GM19023 (cell line): ENCODE data around the gene TSEN54.
"Not testable (repeated sequence)": the region's sequence is repeated elsewhere in the genome, so short reads cannot be mapped to it uniquely, and the experiment has no call there.

Source experiments
- ATAC-seq: cut with Tn5 transposase; IDR thresholded peaks from one replicate; pipeline ENCODE4 v1.9.1; 2021; ENCODE audit warnings: mild to moderate bottlenecking, moderate library complexity; ENCODE audit not compliant: unreplicated experiment

The TSEN54 gene

DNA sequence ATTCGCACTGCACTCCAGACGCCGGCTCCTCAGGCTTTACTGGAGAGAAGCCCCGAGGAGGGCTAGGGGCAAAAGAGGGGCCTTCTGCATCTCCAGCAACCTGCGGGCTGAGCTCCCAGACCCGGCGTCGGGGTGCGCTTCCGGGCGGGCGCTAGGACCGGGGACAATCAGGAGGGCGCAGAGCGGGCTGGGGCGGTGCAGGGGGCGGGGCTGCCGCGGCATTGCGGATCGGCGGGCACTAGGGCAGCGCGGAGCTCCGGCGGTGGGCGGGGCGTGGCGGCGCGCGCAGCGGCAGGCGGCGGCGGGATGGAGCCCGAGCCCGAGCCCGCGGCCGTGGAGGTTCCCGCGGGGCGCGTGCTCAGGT, at the start of gene TSEN54:
Gene TSEN54, plus strand, starts transcription at position 274 of the 364 bp plus-strand sequence. Its CDS starts 33 bp downstream, at position 307.
- ATAC-seq, result peak; percentile 77

DNA sequence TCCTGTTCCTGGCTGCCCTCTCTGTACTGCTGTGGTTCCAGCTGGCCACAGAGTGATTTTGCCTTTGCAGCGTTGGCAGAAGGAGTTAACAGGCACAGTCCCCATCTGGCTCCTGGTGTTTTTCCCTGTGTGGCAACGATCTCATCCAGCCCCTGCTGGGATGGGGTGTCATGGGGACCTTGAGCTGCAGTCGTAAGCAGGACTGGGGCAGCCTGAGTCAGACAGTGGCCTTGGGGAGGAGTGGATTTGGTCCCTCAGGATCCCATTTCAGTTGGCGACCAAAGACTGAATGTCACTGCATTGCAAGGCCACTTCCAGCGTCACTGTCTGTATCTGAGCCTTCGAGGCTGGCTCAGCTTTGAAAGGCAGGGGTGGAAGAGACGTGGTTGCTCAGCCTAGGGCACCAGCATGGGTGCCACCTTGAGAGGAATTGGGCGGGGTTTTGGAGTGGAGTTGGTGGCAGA, 48.0 kb upstream of the TSEN54 start:
- ATAC-seq, result no peak

DNA sequence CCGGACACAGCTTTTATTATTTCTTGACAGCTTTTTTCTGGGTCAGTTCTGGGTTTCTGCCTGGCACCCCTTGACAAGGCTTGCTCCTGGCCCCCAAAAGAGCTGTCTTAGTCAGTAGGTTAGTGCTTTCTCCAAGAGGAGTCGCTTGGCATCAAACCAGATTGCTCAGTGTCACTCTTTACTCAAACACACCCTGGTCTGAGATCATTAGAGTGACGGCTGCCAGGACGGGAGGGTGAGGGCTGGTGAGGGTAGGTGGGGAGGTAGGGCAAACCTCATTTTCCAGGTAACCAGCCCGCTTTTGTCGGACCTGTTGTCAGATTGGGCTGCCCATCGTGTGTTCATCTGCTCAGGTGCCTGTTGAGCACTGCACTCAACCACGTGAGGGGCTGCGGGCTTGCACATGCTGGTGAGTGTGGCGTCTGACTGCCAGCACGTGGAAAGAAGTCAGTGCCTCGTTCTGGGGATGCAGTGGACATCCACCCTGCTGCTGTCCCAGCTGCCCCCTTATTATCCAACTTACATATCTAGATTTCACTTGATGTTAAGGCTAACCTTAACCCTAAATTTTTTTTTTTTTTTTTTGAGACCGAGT, 47.5 kb upstream of the TSEN54 start:
- ATAC-seq, result no peak

DNA sequence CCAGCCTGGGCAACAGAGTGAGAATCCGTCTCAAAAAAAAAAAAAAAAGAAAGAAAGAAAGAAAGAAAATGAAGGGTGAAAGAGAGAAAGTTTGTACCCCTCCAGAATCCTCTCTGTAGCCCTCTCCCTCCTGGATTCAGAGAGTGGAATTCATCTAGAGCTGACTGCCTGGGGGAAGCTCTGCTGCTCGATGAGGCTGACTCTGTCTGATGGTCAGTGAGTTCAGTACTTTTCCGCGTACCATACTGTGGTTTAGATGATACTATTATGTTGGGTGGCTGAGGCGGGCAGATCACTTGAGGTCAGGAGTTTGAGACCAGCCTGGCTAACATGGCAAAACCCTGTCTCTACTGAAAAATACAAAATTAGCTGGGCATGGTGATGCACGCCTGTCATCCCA, 45.1 kb upstream of the TSEN54 start:
- ATAC-seq, result no peak

DNA sequence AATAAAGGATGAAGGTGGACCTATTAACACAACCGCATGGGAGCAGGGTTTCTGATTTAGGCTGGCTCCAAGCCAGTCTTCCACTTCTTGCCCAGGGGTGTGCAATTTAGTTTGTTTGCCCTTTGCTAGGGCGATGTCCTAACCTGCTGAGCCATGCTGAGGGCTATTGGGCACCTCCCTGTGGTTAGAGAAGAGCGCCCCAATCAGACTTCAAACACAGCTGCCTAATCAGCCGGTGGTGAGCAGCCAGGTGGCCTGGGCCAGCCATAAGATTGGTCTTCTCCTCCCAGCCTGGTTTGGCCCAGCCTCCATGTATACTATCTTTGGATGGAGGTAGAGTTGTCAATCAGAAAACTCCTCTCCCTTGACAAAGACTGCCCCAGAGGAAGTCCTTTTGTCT, 44.2 kb upstream of the TSEN54 start:
- no peak for ATAC-seq

DNA sequence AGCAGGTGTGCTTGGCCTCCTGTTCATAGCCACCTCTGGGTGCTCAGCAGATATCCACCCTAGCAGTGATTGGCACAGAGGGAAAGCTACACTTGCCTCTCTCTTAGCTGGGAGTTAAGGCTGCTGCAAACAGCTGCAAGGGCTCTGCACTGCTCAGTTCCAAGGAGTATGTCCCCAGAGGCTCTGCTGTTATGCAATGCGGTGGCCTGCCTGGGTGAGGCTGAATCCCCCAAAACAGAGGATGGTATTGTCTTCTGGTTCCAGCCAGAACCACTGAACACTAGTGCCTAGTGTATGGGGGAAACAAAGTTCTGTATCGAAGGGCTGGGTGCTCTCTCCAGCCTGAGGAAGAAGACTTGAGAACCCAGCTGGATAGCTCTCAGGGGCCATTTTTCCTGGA, 43.1 kb upstream of the TSEN54 start:
- ATAC-seq, result no peak

DNA sequence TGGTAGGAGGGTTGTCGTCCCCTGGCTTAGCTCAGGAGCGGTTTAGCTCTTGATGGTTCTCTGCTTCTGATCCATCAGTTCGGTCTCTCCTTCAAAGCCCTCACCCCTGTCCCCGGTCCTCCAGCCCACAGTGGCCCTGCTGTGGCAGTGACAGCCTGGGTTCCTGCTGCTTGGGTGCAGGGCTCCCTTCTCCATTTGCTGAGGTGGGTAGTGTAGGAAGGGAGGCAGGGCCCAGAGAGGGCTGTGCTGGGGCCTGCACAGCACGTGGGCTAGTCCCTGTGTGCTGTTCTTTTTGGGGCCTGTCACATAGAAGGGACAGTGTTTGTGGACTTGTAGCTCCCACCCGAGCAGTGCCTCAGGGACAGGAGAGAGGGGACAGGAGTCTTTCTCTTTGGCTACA, 41.6 kb upstream of the TSEN54 start:
- no peak for ATAC-seq

DNA sequence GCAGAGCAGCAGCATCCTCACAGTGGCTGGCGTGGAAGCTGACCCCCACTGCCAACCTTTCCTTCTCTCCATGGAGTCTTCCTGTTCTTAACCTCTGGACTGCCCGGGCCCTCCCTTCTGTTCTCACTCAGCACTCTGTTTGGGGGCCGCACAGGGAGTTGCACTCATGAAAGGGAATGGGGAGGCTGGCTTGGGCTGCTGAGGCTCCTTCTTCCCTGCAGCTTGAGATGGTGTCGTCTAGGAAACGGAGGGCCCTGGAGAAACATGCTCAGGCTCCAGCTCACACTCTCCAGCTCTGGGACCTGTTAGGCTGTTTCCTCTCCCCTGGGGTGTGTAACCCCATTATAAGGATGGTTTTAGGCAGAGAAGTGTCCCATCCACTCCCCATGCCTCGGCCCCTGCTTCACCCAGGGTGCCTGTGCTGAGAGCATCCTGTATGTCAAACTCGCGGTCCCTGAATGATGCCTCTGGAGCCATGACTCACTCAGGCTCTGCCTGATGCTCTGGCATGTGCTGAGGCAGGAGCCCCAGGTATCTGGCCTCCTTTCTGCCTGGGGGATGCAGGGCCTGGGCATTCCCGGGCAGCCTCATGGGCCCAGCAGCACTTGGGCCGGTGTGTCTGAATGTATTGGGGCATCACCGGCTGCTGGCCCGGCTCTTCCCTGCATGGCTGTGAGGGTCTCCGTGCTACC, 41.0 kb upstream of the TSEN54 start:
- ATAC-seq, result no peak

DNA sequence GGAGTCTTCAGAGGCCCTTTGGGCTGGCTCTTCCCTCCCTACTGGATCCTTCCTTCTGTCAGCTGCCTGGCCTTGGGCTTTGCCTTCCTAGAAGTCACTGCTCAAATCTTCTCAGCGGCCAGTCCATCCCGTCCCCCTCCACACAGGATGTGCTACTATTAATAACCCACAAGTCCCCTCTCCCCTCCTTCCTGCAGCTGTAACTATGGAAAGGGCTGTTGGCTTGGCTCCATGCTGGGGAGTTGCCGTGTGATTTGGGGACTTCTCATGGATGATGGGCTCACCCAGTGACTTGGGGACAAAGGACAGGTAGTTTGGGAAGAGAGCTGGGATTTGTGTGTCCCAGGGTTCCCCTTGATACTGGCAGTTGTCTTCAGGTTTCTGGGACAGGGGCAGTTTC, 40.5 kb upstream of the TSEN54 start:
- ATAC-seq, result no peak

DNA sequence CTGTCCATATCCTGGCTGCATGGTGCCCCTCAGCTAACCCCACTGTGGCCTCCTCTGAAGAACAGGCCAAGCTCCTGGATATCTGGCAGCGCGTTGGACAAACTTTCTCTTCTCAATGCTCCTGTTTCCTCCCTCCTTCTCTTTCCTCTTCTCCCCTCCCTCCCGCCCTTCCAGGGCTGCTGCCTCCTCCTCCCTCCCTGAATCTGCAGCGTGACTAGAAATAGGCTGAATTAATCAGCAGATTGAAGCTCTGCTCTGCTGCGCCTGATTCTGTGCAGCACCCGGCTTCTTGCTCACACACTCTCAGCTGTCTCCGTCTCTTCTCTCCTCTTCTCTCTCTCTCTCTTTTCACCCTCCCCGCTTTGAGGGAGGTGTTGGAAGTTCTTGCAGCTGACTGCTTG, 40.1 kb upstream of the TSEN54 start:
- ATAC-seq, result no peak

DNA sequence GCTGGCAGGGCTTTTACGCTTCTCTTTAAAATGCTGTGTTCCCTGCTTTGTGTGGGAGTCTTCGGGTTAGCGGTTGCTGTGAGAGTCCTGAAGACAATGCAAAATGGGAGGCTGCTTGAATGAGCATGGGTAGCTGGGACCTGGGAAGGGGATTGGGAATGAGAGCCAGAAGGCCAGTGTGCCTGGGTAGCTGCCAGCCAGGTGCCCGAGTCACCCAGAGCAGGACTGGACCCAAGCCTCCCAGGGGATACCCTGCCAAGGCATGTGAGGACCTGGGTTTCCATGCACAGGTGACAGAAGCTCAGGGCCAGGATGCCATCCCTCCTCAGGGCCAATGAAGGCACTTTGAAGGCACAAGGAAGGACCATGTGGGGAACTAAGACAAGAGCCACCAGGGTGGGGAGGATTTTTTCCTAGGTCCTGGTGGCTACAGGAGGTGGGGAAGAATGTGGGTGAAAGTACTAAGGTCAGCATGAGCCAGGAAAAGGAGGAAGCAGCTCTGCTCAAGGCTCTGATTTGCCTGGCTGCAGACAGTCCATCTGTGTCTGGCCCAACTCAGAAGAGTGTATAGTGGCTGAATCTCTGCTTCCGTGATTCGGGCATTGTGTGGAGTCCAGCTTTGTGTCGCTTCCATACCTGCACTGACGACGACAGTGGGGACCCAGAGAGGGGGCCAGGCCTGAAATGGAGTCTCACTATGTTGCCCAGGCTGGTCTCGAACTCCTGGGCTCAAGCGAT, 39.4 kb upstream of the TSEN54 start:
- ATAC-seq, result no peak

DNA sequence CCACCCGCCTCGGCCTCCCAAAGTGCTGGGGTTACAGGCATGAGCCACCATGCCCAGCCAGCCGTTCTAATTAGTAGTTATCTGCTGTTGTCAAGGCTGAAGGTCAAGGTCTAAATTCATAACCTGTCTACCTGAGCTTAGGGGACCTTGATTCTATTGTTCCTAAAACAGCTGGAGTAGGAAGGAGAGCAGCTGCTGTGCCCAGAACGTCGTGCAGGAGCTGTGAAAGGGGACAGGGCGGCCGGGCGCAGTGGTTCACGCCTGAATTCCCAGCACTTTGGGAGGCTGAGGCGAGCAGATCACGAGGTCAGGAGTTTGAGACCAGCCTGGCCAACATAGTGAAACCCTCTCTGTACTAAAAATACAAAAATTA, 38.9 kb upstream of the TSEN54 start:
- ATAC-seq, result not testable (repeated sequence)

DNA sequence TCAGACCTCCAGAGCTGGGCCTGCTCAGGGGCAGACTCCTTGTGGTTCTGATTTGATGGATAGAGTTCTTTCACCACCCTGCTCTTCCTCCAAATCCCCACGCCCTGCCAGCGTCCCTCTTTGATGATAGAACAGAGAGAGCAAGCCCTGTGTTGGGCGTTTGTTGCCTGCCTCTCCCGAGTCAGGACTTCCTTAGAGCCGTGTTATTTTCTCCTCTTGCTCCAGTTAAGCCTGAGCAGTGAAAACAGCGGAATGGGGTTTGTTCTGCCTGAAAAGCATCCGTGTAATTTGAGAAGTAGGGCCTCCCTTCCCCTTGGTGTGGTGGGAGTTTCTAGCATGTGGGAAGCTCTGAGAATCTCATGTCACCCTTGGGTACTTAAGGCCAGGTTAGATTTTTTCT, 37.8 kb upstream of the TSEN54 start:
- ATAC-seq, result no peak

DNA sequence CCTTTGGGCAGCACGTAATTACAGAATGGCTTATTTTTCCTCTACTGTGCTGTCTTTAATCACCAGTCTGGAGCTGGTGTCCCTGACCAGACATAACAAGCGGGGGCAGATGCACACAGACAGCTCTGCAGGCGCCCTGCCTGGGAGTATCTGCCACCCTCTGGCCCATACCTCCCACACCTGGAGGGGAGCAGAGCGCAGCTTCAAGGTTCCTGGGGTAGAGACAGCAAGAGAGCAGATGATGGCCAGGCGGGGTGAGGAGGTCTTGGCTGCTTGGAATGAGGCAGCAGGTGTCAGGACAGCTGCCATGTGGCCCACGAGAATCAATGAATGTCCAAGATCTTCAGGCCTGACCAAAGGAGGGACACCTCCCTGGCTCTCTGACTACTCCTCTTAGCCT, 36.0 kb upstream of the TSEN54 start:
- no peak for ATAC-seq

DNA sequence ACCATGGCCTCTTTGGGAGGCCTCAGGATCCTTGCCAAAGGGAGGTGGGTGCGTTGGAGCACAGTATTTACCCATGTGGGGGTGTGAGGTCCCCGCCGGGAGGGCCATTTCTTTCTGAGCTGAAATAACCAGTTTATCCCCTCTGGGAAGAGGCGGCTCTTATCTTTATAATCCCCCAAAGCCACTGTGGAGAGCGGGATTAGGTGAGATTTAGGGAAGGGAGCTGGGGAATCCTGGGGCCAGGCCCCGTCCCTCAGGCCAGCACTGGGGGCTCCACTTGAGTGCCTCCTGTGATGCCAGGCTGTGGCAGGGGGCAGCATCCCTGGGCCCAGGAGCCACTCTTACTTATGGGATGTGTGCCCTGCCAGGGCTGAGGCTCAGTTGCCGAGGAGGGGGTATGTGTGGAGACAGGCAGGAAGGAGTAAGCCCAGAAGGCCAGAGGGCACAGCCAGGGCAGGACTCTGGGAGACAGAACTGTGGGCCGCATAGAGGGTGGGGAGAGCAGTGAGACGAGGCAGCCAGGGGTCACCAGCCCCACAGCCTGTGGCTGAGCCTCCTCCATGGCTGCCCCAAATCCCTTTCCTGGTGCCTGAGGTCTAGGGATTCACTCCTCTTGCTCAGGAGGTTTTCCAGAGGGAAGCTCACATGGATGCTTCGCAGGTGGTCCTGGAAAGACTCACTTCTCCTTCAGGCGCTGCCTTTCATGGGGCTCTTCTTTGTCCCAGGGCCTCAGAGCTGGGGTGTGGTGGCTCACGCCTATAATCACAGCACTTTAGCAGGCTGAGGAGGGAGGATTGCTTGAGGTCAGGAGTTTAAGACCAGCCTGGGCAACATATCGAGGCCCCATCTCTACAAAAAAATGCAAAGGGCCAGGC, 34.9 kb upstream of the TSEN54 start:
- ATAC-seq, result no peak

DNA sequence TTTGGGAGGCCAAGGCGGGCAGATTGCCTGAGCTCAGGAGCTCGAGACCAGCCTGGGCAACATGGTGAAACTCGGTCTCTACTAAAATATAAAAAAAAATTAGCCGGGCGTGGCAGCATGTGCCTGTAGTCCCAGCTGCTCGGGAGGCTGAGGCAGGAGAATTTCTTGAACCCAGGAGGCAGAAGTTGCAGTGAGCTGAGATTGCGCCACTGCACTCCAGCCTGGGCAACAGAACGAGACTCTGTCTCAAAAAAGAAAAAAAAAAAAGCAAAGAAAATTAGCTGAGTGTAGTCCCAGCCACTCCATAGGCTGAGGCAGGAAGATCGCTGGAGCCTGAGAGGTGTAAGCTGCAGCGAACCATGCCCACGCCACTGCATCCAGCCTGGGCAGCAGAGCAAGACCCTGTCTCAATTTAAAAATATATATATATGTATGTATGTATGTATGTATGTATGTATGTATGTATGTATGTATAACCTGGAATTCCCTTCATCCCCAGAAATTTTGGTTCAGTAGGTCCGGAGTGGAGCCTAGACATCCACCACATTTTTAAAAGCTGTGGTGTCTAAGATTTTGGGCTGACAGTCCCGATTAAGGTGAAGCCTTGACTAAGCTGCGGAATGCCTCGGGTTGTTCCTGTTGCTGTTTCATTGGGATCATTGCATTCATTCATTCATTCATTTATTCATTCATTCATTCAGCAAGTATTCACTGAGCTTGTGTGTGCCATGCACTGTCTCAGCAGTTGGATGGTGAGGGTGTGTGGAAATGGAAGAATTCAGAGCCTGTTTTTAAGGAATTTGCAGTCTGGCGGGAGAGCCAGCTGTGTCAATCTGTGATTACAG, 34.0 kb upstream of the TSEN54 start:
- ATAC-seq, result no peak

DNA sequence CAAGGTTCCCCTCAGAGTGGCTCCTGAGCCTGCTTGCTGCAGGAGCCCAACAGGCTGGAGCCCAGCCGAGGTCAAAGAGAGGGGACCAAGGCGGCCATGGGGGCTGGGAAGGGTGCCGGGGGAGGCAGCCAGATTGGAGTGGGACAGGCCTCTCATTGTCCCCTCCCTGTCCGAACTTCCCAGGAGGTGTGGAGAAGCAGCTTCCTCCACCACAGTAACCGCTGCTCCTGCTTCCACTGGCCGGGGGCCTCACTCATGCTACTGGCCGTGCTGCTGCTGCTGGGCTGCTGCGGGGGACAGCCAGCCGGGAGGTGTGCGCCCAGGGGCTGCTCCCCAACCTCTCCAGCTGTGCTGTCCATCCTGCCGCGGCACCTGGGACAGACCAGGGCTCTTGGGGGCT, 30.6 kb upstream of the TSEN54 start:
- ATAC-seq, result no peak

DNA sequence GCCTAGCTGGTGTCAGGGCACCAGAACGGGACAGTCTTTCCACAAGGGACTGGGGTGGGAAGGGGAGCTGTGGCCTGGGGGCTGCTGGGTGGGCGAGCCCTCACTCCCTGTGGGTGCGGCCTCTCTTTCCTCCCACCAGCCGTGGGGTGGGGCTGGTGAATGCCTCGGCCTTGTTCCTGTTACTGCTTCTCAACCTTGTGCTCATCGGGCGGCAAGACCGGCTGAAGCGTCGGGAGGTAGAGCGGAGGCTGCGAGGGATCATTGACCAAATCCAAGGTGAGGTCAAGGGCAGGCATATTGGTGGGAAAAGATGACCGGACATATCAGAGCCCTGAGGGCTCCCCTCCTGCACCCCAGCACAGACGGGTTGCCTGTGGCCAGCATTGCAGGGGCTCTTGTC, 30.2 kb upstream of the TSEN54 start:
- ATAC-seq, result no peak

DNA sequence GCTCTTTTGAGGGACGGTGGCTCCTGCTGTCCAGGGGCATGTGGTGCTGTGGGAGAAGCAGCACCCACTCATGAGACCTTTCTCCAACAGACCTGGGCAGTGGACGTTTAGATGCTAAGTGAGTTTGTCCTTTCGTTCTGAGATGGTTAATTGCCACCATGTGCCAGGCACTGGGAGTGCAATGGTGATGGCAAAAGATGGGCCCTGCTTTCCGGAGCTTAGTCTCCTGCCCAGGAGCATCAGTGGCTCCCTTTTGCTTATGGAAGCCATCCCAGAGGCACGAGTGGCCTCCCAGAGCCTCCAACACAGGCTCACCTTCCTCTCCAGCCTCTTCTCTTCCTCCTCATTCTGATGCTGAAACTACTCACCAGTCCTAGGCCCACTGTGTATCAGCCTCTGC, 29.4 kb upstream of the TSEN54 start:
- no peak for ATAC-seq

DNA sequence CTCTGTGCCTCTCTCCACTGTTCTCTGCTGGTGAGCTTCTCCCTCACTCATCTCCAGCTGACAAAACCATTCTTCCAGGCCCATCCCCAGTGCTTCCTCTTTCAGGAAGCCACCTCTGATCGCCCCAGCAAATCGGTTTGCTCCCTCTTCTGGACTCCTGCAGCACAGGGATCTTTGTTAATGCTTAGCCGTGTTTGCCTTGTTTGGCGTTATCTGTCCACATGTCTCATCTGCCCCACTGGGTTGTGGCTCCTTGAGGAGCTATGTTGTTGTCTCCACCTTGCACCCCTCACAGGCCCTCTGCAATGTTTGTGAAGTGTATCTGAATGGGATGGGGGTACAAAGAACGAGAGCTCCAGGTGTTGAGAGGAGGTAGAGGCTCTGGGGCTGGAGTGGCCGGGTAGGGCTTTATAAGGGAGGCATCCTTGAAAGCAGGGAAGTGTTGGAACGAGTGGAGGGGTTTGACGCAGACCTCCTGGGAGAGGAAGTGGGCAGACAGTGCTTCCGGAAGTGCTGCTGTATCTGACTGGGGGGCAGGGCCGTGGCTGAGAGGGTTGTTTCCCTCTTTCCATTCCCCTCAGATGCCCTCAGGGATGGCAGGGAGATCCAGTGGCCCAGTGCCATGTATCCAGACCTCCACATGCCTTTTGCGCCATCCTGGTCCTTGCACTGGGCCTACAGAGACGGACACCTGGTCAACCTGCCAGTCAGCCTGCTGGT, 28.8 kb upstream of the TSEN54 start:
- ATAC-seq, result no peak
